Anterior cingulate cortex (tissue), 58 donors: Measurements from ENCODE around the gene TGFBR3L.
"Not testable (repeated sequence)": the region's sequence is repeated elsewhere in the genome, so short reads cannot be mapped to it uniquely, and the experiment has no call there.

Source experiments
- DNase-seq, 58 donors: peaks; one replicate each; lab custom pipeline; 2025; lab: John Stamatoyannopoulos, UW

TGFBR3L gene

DNA sequence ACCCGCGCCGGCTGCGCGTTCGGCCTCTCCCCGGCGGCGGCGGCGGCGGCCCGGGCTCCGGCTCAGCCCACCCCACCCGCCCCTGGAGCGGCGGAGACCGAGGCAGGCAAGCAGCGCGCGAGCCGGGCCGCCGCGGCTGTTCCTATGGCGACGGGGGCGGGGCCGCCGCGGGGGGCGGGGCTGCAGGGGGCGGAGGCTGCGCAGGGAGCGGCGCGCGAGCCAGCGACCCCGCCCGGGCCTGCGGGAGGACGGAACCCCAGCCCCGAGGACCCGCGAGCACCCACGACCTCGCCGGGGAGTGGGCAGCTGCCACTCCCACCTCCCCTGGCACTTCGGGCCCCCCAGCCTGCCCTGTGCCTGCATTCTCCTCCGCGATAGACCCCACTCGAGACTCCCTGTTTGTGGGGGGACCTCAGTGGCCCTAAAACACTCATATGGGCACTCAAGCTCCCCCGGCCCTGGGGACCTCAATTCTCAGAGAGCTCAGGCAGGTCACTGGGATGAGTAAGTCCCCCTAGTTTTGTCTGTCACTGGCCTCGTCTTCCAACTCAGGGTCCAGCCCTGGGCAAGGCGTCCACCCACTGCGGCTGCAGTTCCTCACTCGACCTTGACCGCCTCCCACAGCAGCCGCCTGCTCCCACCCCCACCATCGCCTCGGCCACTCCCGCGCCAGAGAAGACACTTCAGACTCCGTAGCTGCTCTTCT, 11.5 kb downstream of the TGFBR3L start, which contains the start of gene CTXN1:
CTXN1 (minus strand) TSS at position 115 of the 706 bp plus-strand sequence. CDS start 597 bp downstream, outside the sequence.
- DNase-seq = peak in 42 of 58 donors; percentile 6 to 80 (median 45)

DNA sequence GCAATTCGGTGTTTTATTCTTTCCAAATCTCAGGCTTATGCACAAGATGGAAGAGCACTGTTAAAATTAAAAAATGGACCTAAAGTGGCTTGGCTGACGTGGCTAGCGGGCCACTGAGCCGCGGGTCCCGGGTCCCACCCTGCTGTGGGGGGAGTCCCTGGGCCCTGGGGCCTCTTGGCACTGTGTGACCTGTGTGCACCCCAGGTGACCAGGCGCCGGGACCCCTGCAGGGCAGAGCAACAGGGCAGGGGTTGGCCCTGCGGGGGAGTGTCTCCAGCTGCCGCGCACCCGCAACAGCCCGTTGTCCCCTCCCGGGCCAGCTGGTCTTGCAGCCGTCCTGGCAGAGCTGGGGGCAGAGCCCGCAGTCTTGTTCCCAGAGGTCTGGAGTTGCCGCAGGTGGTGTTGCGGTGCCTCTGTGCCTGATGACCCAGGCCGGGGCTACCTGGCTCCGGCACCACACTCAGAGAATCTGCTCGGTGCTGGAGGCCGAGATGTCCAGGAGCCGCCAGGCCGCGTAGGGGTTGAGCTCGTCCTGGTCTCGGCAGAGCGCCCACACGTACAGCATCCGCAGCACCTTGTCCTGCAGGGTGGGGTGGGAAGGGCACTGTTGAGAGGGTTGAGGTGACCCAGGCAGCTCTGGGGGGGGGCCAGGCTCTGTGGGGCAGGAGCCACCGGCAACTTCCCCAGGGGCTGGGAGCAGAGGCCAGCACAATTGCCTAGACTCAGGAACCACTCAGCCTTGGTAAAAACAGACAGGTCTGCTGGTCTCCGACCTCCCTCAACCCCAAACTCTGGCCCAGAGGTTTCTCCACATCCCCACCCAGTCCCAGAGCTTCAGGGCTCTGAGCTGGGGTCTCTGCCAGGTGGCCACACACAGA, 12.3 kb downstream of the TGFBR3L start:
- DNase-seq = no peak

DNA sequence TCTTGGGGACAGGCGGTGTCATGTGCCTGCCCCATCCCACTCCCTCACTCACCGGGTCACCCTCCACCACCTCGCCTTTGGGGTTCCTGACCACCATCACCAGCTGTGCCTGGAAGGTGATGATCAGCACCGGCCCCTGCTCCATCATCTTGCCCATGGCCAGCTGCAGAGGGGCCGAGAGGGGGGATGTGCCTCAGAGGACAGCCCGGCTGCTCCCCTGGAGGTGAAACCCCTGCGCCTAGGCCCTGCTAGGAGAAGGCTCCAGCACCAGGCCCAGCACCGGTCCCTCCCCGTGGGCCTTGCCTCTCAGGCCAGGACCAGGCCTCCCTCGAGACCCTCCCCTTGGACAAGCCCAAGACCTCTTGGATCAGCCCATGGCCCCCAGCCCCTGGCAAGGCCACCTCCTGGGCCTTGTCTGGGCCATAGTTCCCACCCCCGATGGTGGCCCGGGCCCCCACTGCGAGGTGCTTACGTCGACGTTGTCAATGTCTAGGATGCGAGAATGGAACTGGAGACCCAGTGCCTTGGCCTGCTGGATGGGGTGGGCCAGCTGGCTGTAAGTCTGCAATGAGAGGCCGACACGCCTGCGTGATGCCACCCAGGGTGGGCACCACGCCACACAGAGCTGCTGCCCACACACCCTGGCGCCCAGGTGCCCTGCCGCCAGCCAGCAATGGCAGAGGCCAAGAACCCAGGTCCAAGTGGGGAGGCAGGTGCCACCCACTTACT, 13.1 kb downstream of the TGFBR3L start:
- DNase-seq = peak in 1 of 58 donors; percentile 35

DNA sequence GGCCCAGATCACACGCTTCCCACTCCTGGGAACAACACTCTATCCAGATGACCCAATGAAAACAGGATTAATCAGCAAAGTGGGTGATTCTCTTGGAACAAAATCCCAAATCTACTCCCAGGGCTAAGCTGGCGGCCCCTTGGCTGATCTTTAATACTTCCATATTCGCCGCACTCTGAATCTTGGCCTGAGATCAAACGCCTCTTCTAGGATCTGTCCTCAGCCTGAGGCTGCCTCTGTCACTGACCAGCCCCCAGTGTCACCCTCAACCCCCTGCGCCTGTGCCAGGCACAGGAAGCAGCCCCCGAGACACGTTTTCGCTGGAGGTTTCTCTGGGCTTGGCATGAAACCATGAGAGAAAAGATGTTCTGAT, 13.7 kb downstream of the TGFBR3L start:
- DNase-seq = peak in 3 of 58 donors; percentile 20 to 35 (median 28)

DNA sequence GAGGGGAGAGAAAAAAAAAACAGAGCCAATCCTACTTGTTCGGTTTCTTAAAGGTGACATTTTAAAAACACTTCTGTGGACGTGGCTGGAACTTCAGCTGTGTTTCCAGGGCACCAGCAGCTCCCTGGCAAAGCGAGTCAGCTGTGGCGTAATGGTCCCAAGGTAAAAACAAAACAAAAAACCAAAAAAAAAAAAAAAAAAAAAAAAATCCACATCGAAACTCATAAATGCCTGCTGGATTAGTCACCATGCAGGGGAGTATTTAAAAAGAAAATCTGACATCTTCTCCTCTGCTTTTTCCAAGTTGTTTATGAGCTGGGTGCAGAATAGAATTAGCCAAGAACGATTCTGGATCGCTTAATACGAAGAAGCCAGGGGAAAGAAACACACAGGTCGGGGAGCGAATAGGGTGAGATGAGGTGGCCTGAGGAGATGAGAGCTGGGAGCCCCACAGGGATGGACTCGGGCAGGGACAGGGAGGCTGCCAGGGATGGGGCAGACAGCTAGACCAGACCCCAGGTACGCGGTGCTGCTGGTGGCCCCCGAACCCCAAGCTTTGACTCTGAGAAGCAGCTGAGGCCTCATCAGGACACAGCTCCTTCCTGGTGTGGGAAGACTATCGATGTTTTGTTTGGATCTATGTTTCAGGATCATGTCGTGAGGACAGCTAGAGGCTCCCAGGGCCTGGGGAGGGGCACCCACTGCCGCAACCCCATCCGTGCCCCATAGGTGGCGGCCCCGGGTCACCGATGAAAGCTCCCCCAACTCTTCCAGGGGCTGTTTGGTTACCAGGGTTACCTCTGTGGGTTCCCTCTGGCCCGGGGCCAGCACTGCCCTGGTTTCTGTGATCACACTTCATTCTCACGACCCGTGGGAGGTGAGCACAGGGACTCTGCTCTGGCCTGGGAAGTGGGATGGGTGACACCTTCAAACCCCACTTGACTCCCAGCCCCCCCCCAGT, 14.4 kb downstream of the TGFBR3L start:
- peak in 3 of 58 donors; percentile 18 to 44 (median 31) for DNase-seq

DNA sequence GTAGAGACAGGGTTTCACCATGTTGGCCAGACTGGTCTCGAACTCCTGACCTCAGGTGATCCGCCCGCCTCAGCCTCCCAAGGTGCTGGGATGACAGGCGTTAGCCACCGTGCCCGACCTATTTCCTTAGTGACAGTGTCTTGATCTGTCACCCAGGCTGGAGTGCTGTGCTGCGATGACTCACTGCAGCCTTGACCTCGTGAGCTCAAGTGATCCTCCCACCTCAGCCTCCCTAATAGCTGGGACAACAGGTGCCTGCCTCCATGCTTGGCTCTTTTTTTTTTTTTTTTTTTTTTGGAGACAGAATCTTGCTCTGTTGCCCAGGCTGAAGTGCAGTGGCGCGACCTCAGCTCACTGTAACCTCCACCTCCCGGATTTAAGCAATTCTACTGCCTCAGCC, 15.4 kb downstream of the TGFBR3L start:
- not testable (repeated sequence) for DNase-seq

DNA sequence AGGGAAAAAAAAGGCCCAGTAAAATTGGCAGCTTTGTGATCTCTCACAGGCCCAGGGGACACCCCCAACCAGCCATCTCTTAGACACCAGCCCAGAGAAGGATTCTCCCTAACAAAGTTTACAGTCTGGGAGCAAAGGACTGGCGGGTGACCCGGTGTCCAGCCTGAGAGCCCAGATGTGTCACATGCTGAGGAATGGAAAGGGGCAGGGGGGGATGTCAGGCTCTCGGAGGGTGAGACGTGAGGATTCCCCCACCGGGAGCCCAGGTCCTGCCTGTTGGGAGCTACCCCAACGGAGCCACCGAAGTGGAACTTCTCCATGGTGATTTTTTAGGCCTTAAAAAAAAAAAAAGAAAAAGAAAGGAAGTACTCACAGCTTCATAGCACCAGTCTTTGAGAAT, 16.1 kb downstream of the TGFBR3L start:
- peak in 1 of 58 donors; percentile 8 for DNase-seq

DNA sequence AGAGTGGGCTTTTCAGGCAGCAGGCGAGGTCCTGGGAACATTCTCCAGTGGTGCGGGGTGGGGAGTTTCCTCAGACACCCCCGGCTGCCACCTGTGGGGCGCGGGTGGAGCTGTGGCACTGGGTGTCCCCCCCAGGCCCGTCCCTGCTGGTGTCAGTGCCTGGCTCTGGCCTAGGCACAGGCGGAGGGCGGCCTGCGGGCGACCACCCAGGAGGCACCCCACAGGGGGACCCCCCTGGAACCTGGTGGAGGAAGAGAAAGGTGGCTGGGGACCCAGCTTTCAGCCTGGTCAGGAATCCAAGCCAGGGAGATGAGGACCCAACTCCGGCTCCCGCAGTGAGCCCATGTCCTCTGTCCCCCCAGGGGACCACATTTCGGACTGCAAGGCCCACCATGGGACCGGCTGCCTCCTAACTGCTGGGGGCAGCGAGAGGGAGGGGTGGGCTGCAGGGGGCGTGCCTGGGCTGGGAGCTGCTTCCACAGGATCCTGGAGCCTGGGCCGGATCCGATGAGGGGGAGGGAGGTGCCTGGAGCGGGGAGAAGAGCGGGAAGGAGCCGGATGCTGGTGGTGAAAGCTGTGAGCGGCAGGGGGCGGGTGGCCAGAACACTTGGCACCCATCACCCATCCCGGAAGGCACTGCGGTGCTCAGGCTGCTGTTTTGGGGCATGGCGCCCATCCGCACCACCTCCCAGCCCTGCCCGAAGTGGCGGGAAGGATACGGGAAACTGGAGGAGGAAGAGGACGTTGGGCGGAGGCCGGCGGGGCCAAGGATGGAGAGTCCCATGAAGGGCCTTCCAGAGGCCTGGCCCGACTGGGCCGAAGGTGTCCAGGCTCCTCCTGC, 16.8 kb downstream of the TGFBR3L start:
- peak in 23 of 58 donors; percentile 8 to 51 (median 29) for DNase-seq

DNA sequence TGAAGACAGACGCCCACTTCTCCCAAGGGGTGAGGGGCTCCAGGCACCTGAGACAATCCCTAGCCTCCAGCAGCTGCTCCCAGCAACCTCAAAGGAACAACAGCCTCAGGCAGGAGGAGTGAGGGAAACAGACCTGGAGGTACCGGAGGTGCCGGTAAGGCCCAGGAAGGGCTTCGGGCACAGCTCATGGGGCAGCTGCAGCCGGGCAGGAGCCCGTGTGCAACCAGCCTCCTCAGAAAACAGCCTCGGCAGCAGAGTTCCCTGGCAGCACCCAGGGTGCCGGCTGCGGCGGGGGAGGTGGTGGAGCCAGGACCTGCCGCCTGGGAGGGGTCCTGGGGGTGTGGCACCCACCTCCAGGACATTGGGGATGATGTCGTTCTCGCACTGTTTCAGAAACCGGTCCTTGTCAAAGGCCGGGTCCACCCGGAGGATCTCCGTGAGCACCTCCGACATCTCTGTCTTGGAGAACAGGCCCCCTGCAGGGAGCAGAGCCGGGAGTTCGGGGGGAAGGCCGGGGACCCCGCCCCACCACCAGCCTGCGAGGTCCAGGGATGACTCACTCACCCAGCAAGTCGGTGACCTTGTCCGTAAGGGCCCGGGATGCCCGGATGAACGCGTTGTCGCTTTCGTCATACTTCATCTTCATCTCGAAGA, 17.8 kb downstream of the TGFBR3L start:
- DNase-seq = no peak

DNA sequence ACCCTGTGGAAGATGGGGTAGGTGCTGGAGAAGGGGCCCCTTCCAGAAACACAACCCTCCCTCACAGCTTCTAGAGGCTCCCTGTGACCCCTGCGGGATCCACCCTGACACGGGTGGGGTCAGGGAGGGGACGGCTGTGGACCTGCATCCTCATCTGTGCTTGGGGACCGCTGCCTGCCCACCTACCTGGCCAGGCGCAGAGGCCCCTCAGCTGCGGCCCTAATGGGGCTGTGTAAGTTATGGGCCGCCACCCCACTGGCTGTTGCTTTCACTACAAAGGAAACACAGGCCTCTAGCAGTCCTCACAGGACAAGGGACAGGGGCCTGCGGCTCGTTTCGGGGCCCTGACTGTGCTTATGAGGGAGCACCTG, 18.3 kb downstream of the TGFBR3L start:
- DNase-seq = no peak

DNA sequence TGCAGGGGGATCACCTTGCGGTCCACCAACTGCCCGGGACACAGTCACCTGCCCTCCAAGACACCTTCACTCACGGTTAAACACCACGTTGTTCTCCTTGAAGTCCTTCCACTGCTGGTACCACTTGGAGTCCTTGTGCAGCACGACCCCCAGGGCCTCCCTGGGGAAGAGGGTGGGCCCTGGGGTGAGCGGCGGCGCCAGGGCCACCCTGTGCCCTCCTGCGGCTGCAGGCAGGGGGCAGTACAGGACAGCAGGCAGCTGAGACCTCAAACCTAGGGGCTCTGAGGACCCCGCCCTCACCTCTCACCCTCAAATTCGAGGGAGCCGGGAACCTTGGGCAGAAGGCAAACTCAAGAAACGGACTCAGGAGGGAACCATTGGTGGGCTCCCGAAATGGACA, 18.8 kb downstream of the TGFBR3L start:
- no peak for DNase-seq

DNA sequence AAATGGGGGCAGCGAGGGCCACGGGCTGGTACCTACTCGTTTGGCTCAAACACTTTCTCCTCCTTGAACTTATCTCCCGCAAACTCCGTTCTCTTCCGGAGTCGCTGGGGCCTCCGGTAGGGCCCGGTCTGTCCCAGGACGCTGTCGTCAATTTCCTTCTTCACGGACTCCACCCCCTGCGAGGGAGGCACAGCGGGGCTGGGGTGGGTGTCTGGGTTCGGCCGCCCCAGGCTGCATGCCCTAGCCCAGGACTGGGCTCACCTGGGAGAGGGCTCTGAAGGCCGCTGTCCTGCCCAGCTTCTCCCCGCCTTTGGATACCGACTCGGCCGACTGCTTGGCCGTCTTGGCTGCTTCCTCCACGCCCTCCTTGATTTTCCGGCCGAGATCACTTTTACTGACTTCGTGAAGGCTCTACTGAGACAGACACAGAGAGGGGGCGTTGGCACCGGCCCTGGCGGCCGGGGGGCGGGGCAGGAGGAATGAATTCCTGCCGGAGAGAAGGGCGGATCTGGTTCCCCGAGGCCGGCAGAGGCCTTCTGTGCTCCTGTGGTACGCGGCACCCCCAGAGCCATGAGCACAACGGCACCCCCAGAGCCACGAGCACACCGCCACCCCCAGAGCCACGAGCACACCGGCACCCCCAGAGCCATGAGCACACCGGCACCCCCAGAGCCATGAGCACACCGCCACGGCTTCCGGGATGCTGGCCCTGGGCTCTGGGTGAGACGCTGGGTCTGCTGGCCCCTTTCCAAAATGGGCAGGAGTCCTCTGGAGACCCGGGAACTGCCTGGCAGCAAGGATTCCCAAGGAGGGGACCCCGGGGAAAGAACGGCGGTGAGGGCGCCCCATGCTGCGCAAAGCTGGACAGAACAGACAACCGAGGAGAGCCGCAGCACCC, 19.4 kb downstream of the TGFBR3L start:
- DNase-seq = no peak

DNA sequence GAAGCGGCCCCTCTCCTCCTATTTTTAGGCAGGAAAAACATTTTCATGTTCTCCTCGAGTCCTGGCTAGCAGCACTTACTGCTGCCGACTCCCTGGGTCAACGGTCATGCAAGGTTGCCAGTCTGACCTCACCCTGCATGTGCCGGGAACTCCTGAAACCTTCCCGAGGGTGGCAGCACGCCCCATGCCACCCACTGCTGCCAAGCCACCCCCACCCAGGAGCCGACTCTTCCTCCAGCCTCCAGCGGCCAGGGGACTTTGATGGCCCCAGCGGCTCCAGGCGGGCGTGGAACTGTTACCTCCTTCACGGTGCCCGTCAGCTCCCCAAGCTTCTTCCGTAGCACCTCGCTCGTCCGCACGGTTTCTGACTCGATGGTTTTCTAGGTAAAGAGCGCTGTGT, 20.1 kb downstream of the TGFBR3L start:
- no peak for DNase-seq

DNA sequence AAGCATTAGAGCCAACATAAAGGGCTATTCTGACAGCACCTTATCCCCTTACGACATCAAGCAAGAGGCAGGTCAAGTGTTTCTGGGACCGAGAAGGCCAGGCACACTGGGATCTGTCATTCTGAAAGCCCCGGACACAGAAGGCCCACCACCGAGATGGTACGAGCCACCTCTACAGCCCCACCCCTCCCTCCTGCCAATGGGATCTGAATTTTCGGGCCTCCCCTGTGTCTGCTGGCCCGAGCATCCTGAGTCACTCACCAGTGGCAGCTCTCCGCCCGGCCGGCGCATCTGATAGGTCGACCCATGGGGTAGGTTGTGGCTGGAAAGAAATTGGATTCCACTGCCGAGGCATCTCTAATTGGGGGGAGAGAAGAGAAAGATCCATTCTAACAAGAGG, 26.2 kb downstream of the TGFBR3L start:
- no peak for DNase-seq

DNA sequence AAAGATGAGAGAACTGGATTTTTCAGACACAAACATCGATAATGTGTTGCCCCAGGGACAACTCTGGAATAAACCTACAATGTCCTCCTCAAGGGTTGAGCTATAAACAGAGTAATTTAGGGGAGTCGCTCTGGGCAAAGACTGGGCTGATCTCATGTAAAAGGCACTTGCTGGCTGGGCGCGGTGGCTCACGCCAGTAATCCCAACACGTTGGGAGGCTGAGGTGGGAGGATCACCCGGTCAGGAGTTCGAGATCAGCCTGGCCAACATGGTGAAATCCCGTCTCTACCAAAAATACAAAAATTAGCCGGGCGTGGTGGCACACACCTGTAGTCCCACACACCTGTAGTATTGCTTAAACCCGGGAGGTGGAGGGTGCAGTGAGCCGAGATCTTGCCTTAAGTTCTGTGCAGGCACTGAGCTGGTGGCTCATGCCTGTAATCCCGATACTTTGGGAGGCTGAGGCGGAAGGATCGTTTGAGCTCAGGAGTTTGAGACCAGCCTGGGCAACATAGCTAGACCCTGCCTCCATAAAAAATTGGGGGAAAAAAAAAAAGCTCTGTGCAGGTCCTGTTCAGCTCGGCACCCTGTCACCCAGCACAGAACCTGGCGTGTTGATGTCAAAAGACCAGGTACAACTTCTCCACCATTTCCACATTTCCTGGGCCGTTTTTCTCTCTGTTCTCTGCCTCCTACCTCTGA, 27.4 kb downstream of the TGFBR3L start:
- DNase-seq = no peak

DNA sequence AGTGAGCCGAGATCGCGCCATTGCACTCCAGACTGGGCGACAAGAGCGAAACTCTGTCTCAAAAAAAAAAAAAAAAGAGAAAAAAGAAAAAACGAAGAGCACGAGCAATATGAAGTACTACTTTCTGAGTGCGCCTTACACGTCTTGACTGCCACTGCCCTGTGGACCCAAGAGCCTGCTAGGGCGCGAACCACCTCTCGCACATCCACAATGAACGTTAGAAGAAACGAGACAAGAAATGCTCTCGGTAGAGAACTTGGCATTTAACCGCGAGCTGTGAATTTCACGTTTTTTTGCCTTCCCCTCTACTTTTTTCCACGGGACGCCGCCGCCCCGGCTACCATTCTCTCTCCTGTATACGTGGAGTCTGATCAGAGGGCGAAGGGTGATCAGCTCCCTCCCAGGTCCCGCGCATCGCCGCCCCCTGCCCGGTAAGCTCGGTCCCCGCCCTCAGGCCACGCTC, 28.4 kb downstream of the TGFBR3L start:
- no peak for DNase-seq
